K562 (cell line): ENCODE measurements around the gene MYL11. TPM values are rescaled to one million over a fixed set of nuclear protein-coding genes. Genes with fewer than 3 reads are reported as not detected.
A peak's percentile ranks its signal among the peaks of the same experiment; 100 is the strongest.

ENCODE experiments used
- ARID2 ChIP-seq: fragments of 450-650 bp; IDR thresholded peaks from 2 replicates; pipeline ENCODE4 v1.6.1; 2017; ENCODE audit warnings: antibody characterized with exemption, mild to moderate bottlenecking
- ARNT ChIP-seq, 2 experiments: fragments of 450-650 bp; IDR thresholded peaks; 2 replicates each; pipeline ENCODE4 v1.6.1; 2016; ENCODE audit warnings: mild to moderate bottlenecking in 1 of 2
- ATF2 ChIP-seq: sonication (generic); formaldehyde crosslinking; IDR thresholded peaks from 2 replicates; pipeline ENCODE4 v1.8.1; 2022; ENCODE audit warnings: missing genetic modification reagents
- CAMTA2 ChIP-seq: fragments of 250-450 bp; sonication (Bioruptor Pico); conservative IDR thresholded peaks from 2 replicates; pipeline ENCODE4 v1.5.1; 2022
- CBFA2T3 ChIP-seq: fragments of 450-650 bp; IDR thresholded peaks from 2 replicates; pipeline ENCODE4 v1.6.1; 2017
- CCAR2 ChIP-seq: fragments of 200-400 bp; formaldehyde crosslinking; IDR thresholded peaks from 2 replicates; pipeline ENCODE4 v1.6.1; 2017; ENCODE audit warnings: mild to moderate bottlenecking, low read depth, low read length
- EGR1 ChIP-seq: fragments of 450-650 bp; conservative IDR thresholded peaks from 2 replicates; pipeline ENCODE4 v1.6.1; 2017; ENCODE audit warnings: mild to moderate bottlenecking
- HDAC1 ChIP-seq, 2 experiments: fragments of 450-650 bp; IDR thresholded peaks; 2 replicates each; pipeline ENCODE4 v1.6.1; 2016 to 2017; ENCODE audit warnings: inconsistent platforms in 1 of 2, mild to moderate bottlenecking in 1 of 2, moderate library complexity in 1 of 2
- HDAC2 ChIP-seq: fragments of 450-650 bp; IDR thresholded peaks from 2 replicates; pipeline ENCODE4 v1.6.1; 2016; ENCODE audit warnings: mild to moderate bottlenecking
- HES1 ChIP-seq: fragments of 450-650 bp; IDR thresholded peaks from 2 replicates; pipeline ENCODE4 v1.6.1; 2016; ENCODE audit warnings: low read depth, mild to moderate bottlenecking, moderate library complexity
- ID3 ChIP-seq, 2 experiments: fragments of 250-450 bp in 1 of 2; fragments of 450-650 bp in 1 of 2; sonication (Bioruptor Pico) in 1 of 2; IDR thresholded peaks; 2 replicates each; pipeline versions ENCODE4 v1.6.1 to v1.8.0; 2016 to 2021; ENCODE audit warnings: mild to moderate bottlenecking in 2 of 2, moderate library complexity in 2 of 2, missing compliant biosample characterization in 1 of 2, missing genetic modification characterization in 1 of 2
- KDM1A ChIP-seq, 2 experiments: fragments of 450-650 bp; IDR thresholded peaks; 2 replicates each; pipeline ENCODE4 v1.6.1; 2016; ENCODE audit warnings: mild to moderate bottlenecking in 2 of 2
- MYNN ChIP-seq, 2 experiments: sonication (generic); formaldehyde crosslinking in 1 of 2; IDR thresholded peaks; 2 replicates each; pipeline versions ENCODE4 v1.5.0 to v1.6.1; 2016 to 2020; ENCODE audit warnings: antibody characterized with exemption in 1 of 2, missing genetic modification reagents in 1 of 2
- NCOR1 ChIP-seq: fragments of 450-650 bp; IDR thresholded peaks from 2 replicates; pipeline ENCODE4 v1.6.1; 2016; ENCODE audit warnings: mild to moderate bottlenecking, moderate library complexity
- NR1H2 ChIP-seq: sonication (generic); formaldehyde crosslinking; IDR thresholded peaks from 2 replicates; pipeline ENCODE4 v1.4.0; 2020; ENCODE audit warnings: mild to moderate bottlenecking, missing genetic modification reagents
- PPARD ChIP-seq: fragments of 250-450 bp; sonication (Bioruptor Pico); IDR thresholded peaks from 2 replicates; pipeline ENCODE4 v1.8.0; 2022; ENCODE audit warnings: inconsistent platforms, mild to moderate bottlenecking, moderate library complexity
- SMARCC2 ChIP-seq: fragments of 450-650 bp; IDR thresholded peaks from 2 replicates; pipeline ENCODE4 v1.6.1; 2017; ENCODE audit warnings: antibody characterized with exemption, moderate library complexity, mild to moderate bottlenecking, low read depth
- SRSF7 ChIP-seq: fragments of 200-400 bp; formaldehyde crosslinking; optimal IDR thresholded peaks from 2 replicates; pipeline ENCODE3; 2017; ENCODE audit warnings: mild to moderate bottlenecking, low read depth, low read length
- TBL1XR1 ChIP-seq, 2 experiments: IDR thresholded peaks; 2 replicates each; pipeline ENCODE4 v1.6.1; 2012; ENCODE audit warnings: improper control_type of control experiment in 2 of 2, low read length in 2 of 2, mild to moderate bottlenecking in 1 of 2
- THAP12 ChIP-seq: fragments of 250-450 bp; sonication (Bioruptor Pico); IDR thresholded peaks from 2 replicates; pipeline ENCODE4 v1.9.0; 2021; ENCODE audit warnings: mild to moderate bottlenecking, inconsistent platforms
- ZNF174 ChIP-seq: fragments of 250-450 bp; sonication (Bioruptor Pico); IDR thresholded peaks from 2 replicates; pipeline ENCODE4 v1.4.0; 2020; ENCODE audit warnings: mild to moderate bottlenecking
- ZNF224 ChIP-seq: sonication (generic); formaldehyde crosslinking; IDR thresholded peaks from 2 replicates; pipeline ENCODE4 v1.8.0; 2022; ENCODE audit warnings: mild to moderate bottlenecking, missing genetic modification reagents
- ZNF23 ChIP-seq: fragments of 250-450 bp; sonication (Bioruptor Pico); IDR thresholded peaks from 2 replicates; pipeline ENCODE4 v1.4.0; 2020; ENCODE audit warnings: mild to moderate bottlenecking
- ZNF347 ChIP-seq: fragments of 450-650 bp; formaldehyde crosslinking; IDR thresholded peaks from 2 replicates; pipeline ENCODE4 v1.4.0; 2020; ENCODE audit warnings: low read depth, mild to moderate bottlenecking, moderate library complexity
- ZNF766 ChIP-seq: fragments of 200-800 bp; sonication (Bioruptor generic); conservative IDR thresholded peaks from 2 replicates; pipeline ENCODE4 v1.6.1; 2016; ENCODE audit warnings: missing genetic modification characterization, missing compliant biosample characterization
- polyA plus RNA-seq, 8 experiments: library from polyadenylated mRNA; depleted of rRNA in 4 of 8; stranded (reverse) in 5 of 8; unstranded in 3 of 8; fragments of >200 nt; fragmentation: Nextera tagmentation in 2 of 8; fragmentation: Illumina TruSeq in 1 of 8; extraction: Ambion mirVana in 2 of 8; extraction: Trizol in 1 of 8; gene quantifications; 2 replicates each; pipeline versions ENCODE4 v1.2.1 to v1.2.3, GENCODE V29; 2011 to 2014; ENCODE audit warnings: inconsistent platforms in 1 of 8, missing spikeins in 1 of 8
- total RNA-seq, 7 experiments: library from RNA; depleted of rRNA in 6 of 7; stranded (reverse); fragments of >200 nt in 6 of 7; fragmentation: Illumina TruSeq in 2 of 7; extraction: Trizol in 2 of 7; gene quantifications; 2 replicates each; pipeline versions ENCODE4 v1.2.1 to v1.2.3, GENCODE V29; 2011 to 2021; ENCODE audit warnings: low replicate concordance in 1 of 7

The MYL11 gene
- total and polyA plus RNA-seq, 9 of the 15 experiments (the other 6 are each of a cell fraction or from before 2014, with no cell fraction given) = 0.31 to 1.5 (median 0.73) TPM; not detected in 4

GRCh38 chr16:30397056-30397455 is 22.5 kb downstream of the MYL11 start (continued):
- no peak for TF ChIP-seq SRSF7
- no peak for TF ChIP-seq ARNT (IDR thresholded peaks at IDR 0.05)
- no peak for TF ChIP-seq ZNF347 (CRISPR knock-in tag)
- TF ChIP-seq ZNF174 = no peak
- TF ChIP-seq NCOR1 = peak; percentile 14; the same call in 1 of the 2 replicates
- TF ChIP-seq CAMTA2 (CRISPR knock-in tag) = no peak
- no peak for TF ChIP-seq EGR1
- TF ChIP-seq HES1 = no peak
- 0 out of 4 replicates have a peak, but pooled peaks of 1 of the 2 experiments have one; percentile 50 for TF ChIP-seq HDAC1 (IDR thresholded peaks at IDR 0.05)
- TF ChIP-seq NR1H2 (CRISPR knock-in tag) = no peak
- no peak for TF ChIP-seq ARID2
- no peak for TF ChIP-seq HDAC2
- peak; percentile 83 for TF ChIP-seq CBFA2T3
- TF ChIP-seq PPARD (CRISPR knock-in tag) = no peak
- TF ChIP-seq ZNF766 (CRISPR knock-in tag) = no peak
- TF ChIP-seq SMARCC2 = no peak
- no peak for TF ChIP-seq ATF2 (CRISPR knock-in tag)
- TF ChIP-seq CCAR2 = no peak
- no peak for TF ChIP-seq ZNF23 (CRISPR knock-in tag)
- TF ChIP-seq KDM1A (IDR thresholded peaks at IDR 0.05) = peak; percentile 83 to 85
- TF ChIP-seq TBL1XR1 (IDR thresholded peaks at IDR 0.05; ENCODE audit: low read length in 2 of 2) = peak in 1 of 2 experiments; percentile 19; a peak in 1 of 4 replicates
- no peak for TF ChIP-seq ZNF224
- TF ChIP-seq THAP12 (CRISPR knock-in tag) = no peak
- TF ChIP-seq ID3 (CRISPR knock-in tag; IDR thresholded peaks at IDR 0.05) = no peak
- TF ChIP-seq ID3 (tag; IDR thresholded peaks at IDR 0.05) = no peak
- no peak for TF ChIP-seq MYNN (IDR thresholded peaks at IDR 0.05)
- no peak for TF ChIP-seq MYNN (CRISPR knock-in tag; IDR thresholded peaks at IDR 0.05)
